ENCODE data around the gene ERBB3. TPM values are rescaled to one million over a fixed set of nuclear protein-coding genes. Genes with fewer than 3 reads are reported as not detected.

ERBB3 gene
- total RNA-seq, 1 donor from 2014 or later: 0.84 TPM

DNA sequence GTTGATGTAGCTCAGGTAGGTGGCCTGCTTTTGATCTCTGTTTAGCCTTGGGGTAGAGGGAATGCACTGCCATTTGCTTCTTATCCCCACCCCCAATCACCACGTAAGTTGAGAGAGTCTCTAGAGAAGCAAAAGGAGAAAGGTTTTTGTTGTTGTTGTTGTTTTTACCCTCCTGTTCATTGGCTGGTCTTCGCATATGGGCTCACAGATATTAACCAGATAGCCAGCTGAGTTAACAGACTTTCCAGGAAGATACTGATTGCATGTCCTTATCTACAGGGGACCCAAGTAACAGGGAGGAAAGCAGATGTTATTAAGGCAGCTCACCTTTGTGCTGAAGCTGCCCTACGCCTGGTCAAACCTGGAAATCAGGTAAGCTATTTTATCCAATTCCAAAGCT lies 27.3 kb downstream of the ERBB3 start:
- intact Hi-C loops (cut with micrococcal nuclease): no loop called here

DNA sequence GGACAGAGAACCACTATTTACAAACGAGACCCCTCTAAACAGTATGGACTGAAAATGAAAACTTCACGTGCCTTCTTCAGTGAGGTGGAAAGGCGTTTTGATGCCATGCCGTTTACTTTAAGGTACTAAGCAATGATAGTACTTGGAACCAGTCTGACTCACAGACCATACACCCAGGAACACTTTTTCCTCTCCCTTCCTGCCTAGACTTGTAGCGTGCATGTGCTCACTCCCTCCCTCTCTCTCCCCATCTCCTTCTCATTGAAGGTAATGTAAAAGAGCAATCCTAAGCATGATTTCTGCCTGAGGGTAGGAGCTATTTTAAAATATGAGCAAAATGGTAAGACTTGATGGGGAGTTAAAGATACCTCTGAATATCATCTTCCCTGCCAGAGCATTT lies 30.6 kb downstream of the ERBB3 start:
- intact Hi-C loops (cut with micrococcal nuclease): no loop called here

DNA sequence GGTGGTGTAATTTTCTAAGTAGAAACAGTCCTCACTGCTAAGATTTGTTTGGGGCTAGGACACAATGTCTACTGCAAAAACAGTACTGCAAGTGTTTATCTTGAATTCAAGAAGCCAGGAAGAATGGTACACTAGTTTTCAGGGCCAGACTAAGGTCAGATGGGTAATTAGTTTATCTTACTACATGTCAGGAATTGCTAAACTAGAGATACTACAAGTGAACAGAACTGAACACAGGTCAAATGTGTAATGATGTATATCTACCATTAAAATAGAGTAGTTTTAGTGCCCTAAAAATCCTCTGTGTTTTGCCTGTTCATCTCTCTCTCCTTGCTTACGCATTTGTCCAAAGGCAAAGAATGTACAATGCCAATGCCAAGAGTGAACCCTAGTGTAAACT lies 34.1 kb downstream of the ERBB3 start:
- intact Hi-C loops (cut with micrococcal nuclease): no loop called here

DNA sequence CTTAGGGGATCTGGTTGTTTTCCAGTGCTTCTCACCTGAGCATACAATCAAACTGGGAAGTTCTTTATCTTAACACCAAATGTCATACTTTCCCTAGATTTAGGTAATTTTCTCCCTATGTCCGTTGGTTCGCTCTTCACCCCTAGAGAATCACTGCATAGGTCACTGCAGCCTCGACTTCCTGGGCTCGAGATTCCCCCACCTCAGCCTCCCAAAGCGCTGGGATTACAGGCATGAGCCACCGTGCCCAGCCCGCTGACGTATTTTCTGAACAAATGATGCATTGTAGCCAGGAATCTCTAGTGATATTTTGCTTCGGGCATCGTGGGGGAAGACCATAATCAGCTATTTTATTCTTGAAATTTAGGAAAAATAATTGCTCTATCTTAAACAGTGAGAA lies 35.4 kb downstream of the ERBB3 start:
- intact Hi-C loops (cut with micrococcal nuclease): loop anchor here (5.0 kb wide), 3 partner anchors 298 to 572 kb away; partner anchors contain the start of genes ORMDL2, PTGES3 and SARNP

DNA sequence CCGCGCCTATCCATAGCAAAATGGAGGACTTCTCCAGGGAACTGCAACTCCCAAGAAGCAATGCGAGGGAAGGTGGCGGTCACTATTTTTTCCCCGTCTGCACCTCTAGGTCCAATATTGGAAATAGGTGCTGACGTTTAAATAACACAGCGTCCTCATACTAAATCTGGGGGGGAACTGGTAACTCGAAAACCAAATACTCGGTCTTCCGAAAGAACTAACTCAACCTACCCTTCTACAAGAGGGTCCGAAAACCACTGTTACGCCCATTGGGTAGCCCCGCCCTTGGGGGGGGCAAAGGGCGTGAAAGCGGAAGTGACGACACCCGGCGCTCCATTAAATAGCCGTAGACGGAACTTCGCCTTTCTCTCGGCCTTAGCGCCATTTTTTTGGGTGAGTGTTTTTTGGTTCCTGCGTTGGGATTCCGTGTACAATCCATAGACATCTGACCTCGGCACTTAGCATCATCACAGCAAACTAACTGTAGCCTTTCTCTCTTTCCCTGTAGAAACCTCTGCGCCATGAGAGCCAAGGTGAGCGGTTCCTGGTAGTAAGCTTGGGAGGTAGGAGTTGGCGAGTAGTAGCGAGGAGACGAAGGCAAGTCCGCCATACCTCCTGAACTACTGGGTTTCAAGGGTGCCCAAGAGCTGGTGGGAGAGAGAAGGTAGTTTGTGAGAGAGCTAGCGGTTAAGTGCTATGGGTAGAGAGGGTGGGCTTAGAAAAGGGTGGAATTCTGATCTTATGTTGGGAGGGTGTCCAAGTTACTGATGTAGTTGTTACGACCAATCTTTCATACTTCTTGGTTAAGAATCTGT lies 36.5 kb downstream of the ERBB3 start, which contains the start of gene RPL41:
Gene RPL41, plus strand, starts transcription at position 367 of the 815 bp plus-strand sequence.
- intact Hi-C loops (cut with micrococcal nuclease): loop anchor here (1.0 to 5.0 kb wide), 7 partner anchors 69 to 571 kb away; partner anchors contain the start of genes ORMDL2, PTGES3, RPS26 and SARNP

DNA sequence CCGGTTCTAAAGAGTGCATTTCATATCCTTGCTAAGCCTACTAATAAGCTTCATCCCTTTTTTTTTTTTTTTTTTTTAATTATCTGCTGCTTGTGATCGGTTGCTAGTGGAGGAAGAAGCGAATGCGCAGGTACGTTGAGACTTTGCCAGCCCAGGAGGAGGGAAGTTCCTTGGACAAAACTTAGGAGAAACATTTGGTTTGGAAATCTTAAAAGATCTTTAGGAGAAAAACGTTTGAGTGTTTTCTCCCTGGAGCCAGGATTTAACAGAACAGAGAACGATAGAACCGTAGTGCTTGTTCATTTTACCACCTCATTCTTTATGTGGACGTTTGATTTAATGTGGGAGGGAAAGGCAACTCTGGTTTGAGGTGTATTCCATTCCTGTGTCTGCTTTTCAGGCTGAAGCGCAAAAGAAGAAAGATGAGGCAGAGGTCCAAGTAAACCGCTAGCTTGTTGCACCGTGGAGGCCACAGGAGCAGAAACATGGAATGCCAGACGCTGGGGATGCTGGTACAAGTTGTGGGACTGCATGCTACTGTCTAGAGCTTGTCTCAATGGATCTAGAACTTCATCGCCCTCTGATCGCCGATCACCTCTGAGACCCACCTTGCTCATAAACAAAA lies 37.2 kb downstream of the ERBB3 start:
- intact Hi-C loops (cut with micrococcal nuclease): loop anchor here (2.0 to 5.0 kb wide), 4 partner anchors 144 to 570 kb away; partner anchors contain the start of genes ORMDL2, PTGES3 and SARNP

DNA sequence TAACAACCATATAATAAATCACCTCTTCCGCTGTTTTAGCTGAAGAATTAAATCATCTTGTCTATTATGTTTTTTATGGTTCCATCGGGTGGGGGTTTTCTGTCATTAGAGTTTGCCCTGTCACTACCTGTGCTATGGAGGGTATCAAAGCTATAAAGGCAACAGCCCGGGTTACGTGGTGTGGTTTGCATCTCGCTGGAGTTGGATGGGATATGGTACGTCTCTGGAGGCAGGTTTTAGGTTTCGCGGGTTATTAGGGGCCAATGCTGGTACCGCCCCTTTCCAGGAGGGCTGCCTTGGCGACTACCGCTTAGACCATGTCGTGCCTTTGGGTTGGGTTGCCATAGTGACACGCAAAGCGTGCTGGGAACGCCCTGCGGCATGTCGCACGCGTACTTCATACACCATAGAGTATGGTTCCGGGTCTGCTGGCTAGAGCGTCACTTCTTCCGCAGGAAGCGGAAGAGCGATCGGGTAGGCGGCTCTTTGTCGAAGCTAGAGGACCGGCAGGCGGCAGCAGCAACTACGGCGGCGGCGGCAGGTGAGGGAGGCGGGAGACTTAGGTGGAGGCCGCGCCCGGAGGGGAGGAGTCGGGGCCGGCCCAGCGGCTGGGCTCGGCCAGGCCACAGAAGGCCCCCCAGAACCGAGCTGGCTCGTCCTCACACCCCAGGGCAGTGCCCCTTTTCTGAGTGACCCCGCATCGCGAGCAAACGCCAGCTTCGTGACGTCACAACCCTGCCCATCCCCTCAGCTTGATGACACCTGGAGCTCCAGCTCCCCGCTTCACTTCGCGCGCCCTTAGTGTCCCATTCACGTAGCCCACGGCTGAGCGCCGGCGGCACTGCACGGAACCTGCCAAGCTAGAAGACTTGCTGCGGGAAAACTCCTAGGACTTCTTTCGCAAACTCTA lies 38.1 kb downstream of the ERBB3 start, which contains the start of gene ZC3H10:
Gene ZC3H10, plus strand, starts transcription at position 489 of the 910 bp plus-strand sequence. CDS start 2,297 bp downstream, outside the sequence.
- intact Hi-C loops (cut with micrococcal nuclease): loop anchor here (1.0 to 5.0 kb wide), 14 partner anchors 8 to 569 kb away; partner anchors contain the start of genes ANKRD52, COQ10A, CS and MYL6B

DNA sequence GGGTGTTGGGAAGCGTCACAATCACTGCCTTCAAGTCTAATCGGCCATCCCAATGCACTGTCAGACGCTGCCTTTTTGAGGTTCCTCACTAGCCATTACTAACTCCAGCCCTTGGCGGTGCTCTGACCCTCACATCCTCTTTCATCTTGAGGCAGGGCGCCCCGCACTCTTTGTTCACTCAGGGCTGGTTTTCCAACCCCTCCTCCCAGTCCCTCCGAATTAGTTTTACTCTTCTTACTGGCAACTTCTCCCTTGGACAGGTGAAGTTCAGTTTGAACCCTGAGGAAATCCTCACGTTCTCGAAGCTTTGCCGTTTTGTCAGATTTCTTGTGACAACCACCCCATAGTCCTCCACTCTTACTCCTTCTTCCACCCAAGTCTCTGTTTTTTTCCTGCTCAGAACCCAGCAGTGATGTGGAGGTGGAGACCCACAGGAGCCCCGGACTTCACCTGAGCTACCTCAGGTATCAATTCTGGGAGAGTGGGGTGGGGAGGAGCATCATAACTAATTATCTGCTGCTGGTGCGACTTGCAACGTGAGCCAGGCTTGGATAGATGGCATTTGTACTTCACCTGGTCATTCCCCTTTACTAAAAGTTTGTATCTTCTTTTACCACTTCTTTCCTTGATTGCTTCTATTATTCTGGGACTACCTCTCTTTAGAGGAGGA lies 38.9 kb downstream of the ERBB3 start:
- intact Hi-C loops (cut with micrococcal nuclease): loop anchor here (1.0 to 5.0 kb wide), 14 partner anchors 7 to 568 kb away; partner anchors contain the start of genes ANKRD52, COQ10A, CS and MYL6B

DNA sequence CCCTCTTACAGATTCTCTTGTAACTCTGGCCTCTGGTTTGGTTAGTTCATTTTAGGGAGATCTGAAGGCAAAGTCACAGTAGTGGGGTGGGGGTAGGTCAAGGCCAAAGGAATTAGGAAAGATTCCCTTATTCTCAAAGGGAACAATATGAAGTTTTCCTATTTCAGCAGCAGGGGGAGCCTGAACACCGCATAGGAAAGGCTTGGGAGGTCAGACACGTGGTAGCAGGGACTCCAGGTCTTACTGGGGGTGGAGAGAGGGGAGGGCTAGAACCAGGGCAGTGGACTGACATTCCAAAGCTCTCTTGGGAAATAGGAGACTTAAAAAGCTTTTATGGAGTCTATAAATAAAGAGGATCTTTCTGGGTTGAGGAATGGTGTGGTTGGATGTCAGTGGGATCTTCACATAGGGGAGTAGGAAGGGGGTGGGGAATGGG lies 39.4 kb downstream of the ERBB3 start:
- intact Hi-C loops (cut with micrococcal nuclease): loop anchor here (1.0 to 5.0 kb wide), 7 partner anchors 105 to 568 kb away; partner anchors contain the start of genes ANKRD52, COQ10A, NABP2 and ORMDL2

DNA sequence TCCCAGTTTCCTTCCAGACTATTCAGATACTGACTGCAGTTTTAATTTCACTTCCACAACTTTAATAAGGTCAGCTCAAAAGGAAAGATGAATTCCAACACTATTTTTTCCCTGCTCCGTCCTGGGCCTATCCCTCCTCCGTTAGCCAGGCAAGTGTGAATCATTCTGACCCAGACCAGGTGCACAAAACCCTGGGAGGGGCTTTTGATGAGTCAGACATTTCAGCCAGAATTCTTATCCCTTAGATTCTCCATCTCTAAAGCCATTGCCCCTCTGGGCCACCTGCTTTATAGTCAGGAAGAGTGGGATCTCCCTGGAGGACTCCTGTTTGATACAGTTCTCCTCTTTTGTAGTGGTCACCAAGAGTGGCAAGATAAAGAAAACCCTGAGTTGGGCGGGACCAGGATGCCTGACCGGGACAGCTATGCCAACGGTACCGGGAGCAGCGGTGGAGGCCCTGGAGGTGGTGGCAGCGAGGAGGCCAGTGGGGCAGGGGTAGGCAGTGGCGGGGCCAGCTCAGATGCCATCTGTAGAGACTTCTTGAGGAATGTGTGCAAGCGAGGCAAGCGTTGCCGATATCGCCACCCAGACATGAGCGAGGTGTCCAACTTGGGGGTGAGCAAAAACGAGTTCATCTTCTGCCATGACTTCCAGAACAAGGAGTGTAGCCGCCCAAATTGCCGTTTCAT lies 40.3 kb downstream of the ERBB3 start:
- intact Hi-C loops (cut with micrococcal nuclease): no loop called here

DNA sequence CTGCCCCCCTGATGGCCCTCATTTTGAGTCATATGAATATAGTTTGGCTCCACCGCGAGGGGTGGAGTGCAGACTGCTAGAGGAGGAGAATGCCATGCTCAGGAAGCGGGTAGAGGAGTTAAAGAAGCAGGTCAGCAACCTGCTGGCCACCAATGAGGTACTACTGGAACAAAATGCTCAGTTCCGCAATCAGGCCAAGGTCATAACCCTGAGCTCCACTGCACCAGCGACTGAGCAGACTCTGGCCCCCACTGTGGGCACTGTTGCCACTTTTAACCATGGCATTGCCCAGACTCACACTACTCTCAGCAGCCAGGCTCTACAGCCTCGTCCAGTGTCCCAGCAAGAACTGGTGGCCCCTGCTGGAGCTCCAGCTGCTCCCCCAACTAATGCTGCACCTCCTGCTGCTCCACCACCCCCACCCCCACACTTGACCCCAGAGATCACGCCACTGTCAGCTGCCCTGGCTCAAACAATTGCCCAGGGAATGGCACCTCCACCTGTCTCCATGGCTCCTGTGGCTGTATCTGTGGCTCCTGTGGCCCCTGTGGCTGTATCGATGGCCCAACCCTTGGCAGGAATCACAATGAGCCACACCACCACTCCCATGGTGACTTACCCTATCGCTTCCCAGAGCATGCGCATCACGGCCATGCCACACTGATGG lies 41.4 kb downstream of the ERBB3 start:
- intact Hi-C loops (cut with micrococcal nuclease): no loop called here

DNA sequence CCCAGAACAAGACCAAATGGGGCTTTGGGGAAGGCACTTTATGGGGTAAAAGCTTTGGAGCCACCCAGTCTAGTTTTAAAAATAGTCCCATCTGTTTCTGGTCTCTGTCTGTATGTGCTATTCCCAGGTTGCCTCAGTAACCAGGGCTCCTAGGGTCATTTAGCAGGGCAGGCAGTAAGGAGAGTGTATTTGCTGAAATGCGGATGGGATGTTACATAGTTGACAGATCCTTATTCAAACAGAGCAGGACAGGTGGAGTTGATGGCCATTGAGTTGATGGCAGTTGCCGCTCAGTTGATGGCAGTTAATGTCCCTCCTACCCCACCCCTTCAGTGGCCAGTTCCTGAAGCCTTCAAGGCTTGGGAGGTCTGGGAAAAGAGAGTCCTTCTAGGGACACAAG lies 42.7 kb downstream of the ERBB3 start:
- intact Hi-C loops (cut with micrococcal nuclease): no loop called here

DNA sequence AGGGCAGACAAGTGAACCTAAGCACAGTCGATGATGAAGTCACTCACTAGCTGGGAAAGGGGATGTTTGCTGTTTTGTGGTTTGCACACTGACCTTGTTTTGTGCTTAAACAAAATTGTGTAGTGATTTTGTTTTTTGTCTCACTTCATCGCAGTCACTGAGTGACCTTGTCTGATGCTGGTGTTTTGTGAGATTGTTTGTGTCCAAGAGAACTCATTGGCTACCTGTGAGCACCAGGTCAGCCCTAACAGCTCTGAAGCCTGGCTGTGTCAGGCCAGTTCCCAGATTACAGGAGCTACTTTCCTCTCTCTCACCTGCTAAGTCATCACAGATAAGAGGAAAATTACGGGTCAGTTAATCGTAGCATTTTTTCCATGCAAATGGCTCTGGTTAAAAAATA lies 44.2 kb downstream of the ERBB3 start:
- intact Hi-C loops (cut with micrococcal nuclease): no loop called here

DNA sequence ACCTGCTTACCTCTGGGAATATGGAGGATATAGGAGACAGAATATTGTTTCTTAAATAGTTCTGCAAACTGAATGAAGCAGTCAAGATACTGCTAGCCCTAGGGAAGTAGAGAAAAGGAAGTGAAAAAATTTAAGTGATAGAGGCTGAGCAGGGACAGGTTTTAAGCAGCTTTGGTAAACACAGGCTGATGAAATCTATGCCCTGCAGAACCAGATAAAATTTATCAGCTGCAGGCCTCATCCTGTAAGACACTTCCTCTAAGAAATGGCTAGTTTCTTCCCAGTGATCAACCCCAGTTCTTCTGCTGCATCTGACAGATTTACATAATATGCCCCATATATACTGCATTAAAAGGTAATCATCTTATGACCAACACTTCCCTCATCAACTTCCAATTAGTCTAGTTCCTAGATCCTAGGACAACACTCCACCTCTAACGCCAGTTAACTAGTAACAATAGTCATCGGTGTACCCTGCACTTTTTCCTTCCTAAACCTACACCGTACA lies 46.8 kb downstream of the ERBB3 start:
- intact Hi-C loops (cut with micrococcal nuclease): loop anchor here (1.0 to 5.0 kb wide), 5 partner anchors 8 to 321 kb away; partner anchors contain the start of genes CS, SMARCC2, TIMELESS and ZC3H10

DNA sequence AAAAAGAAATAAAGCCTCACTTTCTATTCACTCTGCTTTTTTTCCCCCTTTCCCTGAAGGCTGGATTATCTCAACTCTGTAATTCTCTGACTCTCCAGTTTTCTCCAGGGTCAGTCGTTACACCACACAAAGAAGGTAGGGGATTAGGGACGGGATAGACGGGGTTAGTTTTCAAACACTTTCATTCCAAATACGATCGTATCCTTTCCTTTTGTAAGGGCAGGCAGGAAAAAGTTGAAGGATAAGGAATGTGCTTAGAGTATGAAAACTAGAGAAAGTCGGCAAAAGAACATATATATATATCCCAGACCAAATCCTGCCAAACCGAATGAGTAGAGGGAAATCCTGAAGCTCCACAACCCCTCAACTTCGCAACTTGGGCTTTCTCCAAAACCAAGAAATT lies 47.5 kb downstream of the ERBB3 start:
- intact Hi-C loops (cut with micrococcal nuclease): loop anchor here (2.0 to 5.0 kb wide), 2 partner anchors 173 to 320 kb away; partner anchors contain the start of genes CS and TIMELESS

DNA sequence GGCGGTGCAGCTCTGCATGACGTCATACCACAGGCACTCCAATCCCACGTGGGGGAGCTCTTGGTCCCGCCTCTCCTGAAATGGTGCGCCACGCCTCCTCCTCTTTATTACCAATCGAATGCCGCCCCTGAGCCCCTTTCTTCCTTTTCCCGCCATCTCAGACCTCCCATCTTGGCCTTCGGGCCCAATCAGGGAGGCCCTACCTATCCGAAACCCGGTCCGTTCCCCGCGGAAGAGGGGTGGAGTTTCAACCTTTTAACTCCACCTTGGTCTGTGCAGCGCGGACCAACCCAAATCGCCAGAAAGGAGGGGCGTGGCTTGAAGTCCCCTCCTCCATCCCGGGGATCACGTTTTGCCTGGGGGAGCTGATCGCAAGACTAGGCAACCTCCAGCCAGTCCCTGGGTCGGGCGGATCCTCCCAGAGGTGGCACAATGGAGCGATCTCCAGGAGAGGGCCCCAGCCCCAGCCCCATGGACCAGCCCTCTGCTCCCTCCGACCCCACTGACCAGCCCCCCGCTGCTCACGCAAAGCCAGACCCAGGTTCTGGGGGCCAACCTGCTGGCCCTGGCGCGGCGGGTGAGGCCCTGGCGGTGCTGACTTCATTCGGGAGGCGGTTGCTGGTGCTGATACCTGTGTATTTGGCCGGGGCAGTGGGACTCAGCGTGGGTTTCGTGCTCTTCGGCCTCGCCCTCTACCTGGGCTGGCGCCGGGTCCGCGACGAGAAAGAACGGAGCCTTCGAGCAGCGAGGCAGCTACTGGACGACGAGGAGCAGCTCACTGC lies 48.1 kb downstream of the ERBB3 start, which contains the start of gene ESYT1:
Gene ESYT1, plus strand, starts transcription at position 380 of the 782 bp plus-strand sequence. Its CDS starts 53 bp downstream, at position 433.
- intact Hi-C loops (cut with micrococcal nuclease): loop anchor here (1.0 to 5.0 kb wide), 6 partner anchors 24 to 509 kb away; partner anchors contain the start of genes COQ10A, CS, MYL6B and TIMELESS

DNA sequence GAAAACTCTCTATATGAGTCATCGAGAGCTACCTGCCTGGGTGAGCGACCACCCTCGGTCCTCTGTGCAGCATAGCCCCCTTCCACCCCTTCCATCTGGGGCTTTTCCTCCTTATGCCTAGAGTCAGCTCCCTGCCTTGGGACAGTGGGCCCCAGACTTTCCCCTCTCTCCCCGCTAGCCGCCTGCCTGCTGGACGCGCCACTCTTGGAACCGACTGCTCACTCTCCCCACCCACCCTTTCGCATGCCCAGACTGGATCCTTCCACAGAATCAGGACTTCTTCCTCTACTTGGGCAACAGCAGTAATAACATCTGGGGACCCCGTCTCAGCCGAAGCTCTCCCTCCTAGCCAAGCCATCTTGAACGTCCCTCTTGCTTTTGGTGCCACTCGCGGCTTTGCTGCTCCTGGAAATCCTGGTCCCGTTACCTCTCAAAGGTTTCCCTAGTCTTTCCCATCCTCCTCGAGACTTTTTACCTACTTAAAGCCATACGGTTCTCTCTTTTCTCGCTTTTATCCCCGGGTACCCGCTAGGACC lies 48.8 kb downstream of the ERBB3 start:
- intact Hi-C loops (cut with micrococcal nuclease): loop anchor here (1.0 to 5.0 kb wide), 6 partner anchors 10 to 508 kb away; partner anchors contain the start of genes COQ10A, MYL6B and TIMELESS
